ENCODE results near the gene POFUT2. TPM values are rescaled to one million over a fixed set of nuclear protein-coding genes. Genes with fewer than 3 reads are reported as not detected.

POFUT2 gene
- polyA plus RNA-seq, 2 of the 4 experiments (the other 2 are of a cell fraction), result 10.7 to 16.6 TPM

- ChIA-PET CTCF (interaction anchor here (1.2 to 3.1 kb wide), 4 partner anchors 11 to 159 kb away, joined by 3 to 12 read pairs (median 4); no protein-coding TSS in a partner anchor), POLR2A (no interaction called here)
- H3K9me3 ChIP-seq, result no peaks in the 10 kb centered on the region
Observed at GRCh38 chr21:45280969-45281368, 6.7 kb downstream of the POFUT2 start.

GRCh38 chr21:45280178-45280821 lies 7.4 kb downstream of the POFUT2 start:
- FAIRE-seq (no peak), DNase-seq (ENCODE audit: low read depth in 1 of 2, low spot score in 1 of 2) (no peak), ATAC-seq (no peak)
- Histone ChIP-seq H3K27ac (no peak overlapping the region), H3K4me1 (no peaks in the 10 kb centered on the region), H3K4me2 (no peak overlapping the region), H3K9me3 (no peaks in the 10 kb centered on the region), H3K4me3 (no peak overlapping the region)
- ChIA-PET CTCF (interaction anchor here (1.2 to 3.1 kb wide), 3 partner anchors 12 to 160 kb away, joined by 3 to 12 read pairs (median 4); no protein-coding TSS in a partner anchor), POLR2A (no interaction called here)
- WGBS (ENCODE audit: missing lambda C conversion rate), result 96% methylated on average over 27 of the region's 28 CpGs
- no peak for TF ChIP-seq CBX8 (IDR thresholded peaks at IDR 0.05)
- TF ChIP-seq EHMT2 (IDR thresholded peaks at IDR 0.05; ENCODE audit: low read depth), result no peak
- TF ChIP-seq BCL3 (IDR thresholded peaks at IDR 0.05), result no peak
- no peak for TF ChIP-seq ZFP36 (IDR thresholded peaks at IDR 0.05; ENCODE audit: borderline replicate concordance, partially characterized antibody)
- no peak for TF ChIP-seq FOSB (CRISPR knock-in tag; IDR thresholded peaks at IDR 0.05)

More at GRCh38 chr21:45280969-45281368, 6.7 kb downstream of the POFUT2 start:
- ATAC-seq (no peak), FAIRE-seq (no peak), DNase-seq (ENCODE audit: low read depth in 1 of 2, low spot score in 1 of 2) (no peak)
- Histone ChIP-seq H3K4me1 (no peaks in the 10 kb centered on the region), H3K4me3 (no peak overlapping the region), H3K27ac (no peak overlapping the region), H3K4me2 (no peak overlapping the region)
- TF ChIP-seq ZSCAN20 (CRISPR knock-in tag; IDR thresholded peaks at IDR 0.05) (no peak), MAX (IDR thresholded peaks at IDR 0.05) (no peak)
- WGBS (ENCODE audit: missing lambda C conversion rate), result 91% methylated on average over 9 of the region's 9 CpGs

GRCh38 chr21:45279446-45280177 lies 8.1 kb downstream of the POFUT2 start:
- CTCF ChIA-PET, result no interaction called here
- no peak for ATAC-seq
- WGBS (ENCODE audit: missing lambda C conversion rate), result 90% methylated on average over 25 of the region's 25 CpGs

GRCh38 chr21:45278156-45278911 lies 9.4 kb downstream of the POFUT2 start:
- Histone ChIP-seq H3K9me3 (no peaks in the 10 kb centered on the region; the same call in 2 of the 3 replicates), H3K27ac (no peak overlapping the region), H3K4me1 (no peaks in the 10 kb centered on the region), H3K4me3 (no peak overlapping the region), H3K4me2 (no peak overlapping the region)
- no peak for DNase-seq (ENCODE audit: low read depth in 1 of 2, low spot score in 1 of 2)
- FAIRE-seq, result no peak
- ATAC-seq, result no peak
- ChIA-PET CTCF (interaction anchor here (1.0 to 1.5 kb wide), 4 partner anchors 13 to 138 kb away, joined by 3 to 7 read pairs (median 4); no protein-coding TSS in a partner anchor), POLR2A (no interaction called here)
- WGBS (ENCODE audit: missing lambda C conversion rate), result 92% methylated on average over 27 of the region's 27 CpGs
- TF ChIP-seq PHF8 (IDR thresholded peaks at IDR 0.05; ENCODE audit: borderline replicate concordance, low read depth) (no peak), USF2 (IDR thresholded peaks at IDR 0.05) (no peak), GATA3 (IDR thresholded peaks at IDR 0.05; ENCODE audit: borderline replicate concordance) (no peak), RNF2 (IDR thresholded peaks at IDR 0.05; ENCODE audit: borderline replicate concordance, low read depth) (no peak), ZNF302 (CRISPR knock-in tag; IDR thresholded peaks at IDR 0.05) (no peak), POLR2A (IDR thresholded peaks at IDR 0.05; ENCODE audit: low read length) (no peak), CHD2 (IDR thresholded peaks at IDR 0.05; ENCODE audit: low read length, partially characterized antibody) (no peak), ZC3H11A (IDR thresholded peaks at IDR 0.05) (no peak), KDM1A (IDR thresholded peaks at IDR 0.05; ENCODE audit: low read depth) (no peak), BCL3 (IDR thresholded peaks at IDR 0.05) (no peak)

More at GRCh38 chr21:45279446-45280177, 8.1 kb downstream of the POFUT2 start:
- Histone ChIP-seq H3K4me2 (no peak overlapping the region), H3K9me3 (no peaks in the 10 kb centered on the region; the same call in 2 of the 3 replicates), H3K27ac (no peak overlapping the region), H3K4me3 (no peak overlapping the region), H3K4me1 (no peaks in the 10 kb centered on the region)
- TF ChIP-seq ESRRA (IDR thresholded peaks at IDR 0.05; ENCODE audit: borderline replicate concordance, low read length) (no peak), POLR2A (IDR thresholded peaks at IDR 0.05; ENCODE audit: low read length) (no peak), EHMT2 (IDR thresholded peaks at IDR 0.05; ENCODE audit: low read depth) (no peak)
- no peak for FAIRE-seq
- no peak for DNase-seq (ENCODE audit: low read depth in 1 of 2, low spot score in 1 of 2)
- POLR2A ChIA-PET, result no interaction called here
